Ovary (tissue), 3 donors: ENCODE results near the gene MAN1C1.

Source experiments
- EP300 ChIP-seq: sonication (generic); formaldehyde crosslinking; IDR thresholded peaks from one replicate; pipeline ENCODE4 v1.6.1; 2017; ENCODE audit warnings: antibody characterized with exemption
- TF ChIP-seq, protein P1 (sequence below), 3 donors: fragments of 450-650 bp in 2 of 3; fragments of 200-600 bp in 1 of 3; IDR thresholded peaks; one replicate each; pipeline versions ENCODE4 v1.5.1 to v1.8.0; 2016 to 2022; ENCODE audit warnings: antibody characterized with exemption in 3 of 3, mild to moderate bottlenecking in 1 of 3
- donor health status: DM: no; HTN: no; CAD: no.

DNA sequence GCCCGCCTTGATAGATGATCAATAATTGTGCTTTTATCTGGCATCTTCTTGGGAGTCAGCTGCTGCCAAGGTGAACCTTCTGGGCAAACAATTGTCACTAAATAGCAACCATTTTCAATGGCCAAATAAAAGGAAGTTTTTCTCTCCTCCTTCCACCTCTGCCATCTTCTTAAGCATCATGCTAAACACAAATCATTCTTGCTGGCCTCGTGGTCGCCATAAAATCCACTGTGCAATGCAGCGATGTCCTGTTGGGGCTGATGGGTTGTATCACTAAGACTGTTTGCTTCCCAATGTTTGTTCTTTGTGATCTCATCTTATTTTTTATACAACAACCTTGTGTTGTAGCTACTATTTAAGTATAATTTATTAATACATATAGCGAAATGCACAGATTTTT, 8.0 kb downstream of the MAN1C1 start:
- TF ChIP-seq EP300, result no peak
- TF ChIP-seq, protein P1, sequence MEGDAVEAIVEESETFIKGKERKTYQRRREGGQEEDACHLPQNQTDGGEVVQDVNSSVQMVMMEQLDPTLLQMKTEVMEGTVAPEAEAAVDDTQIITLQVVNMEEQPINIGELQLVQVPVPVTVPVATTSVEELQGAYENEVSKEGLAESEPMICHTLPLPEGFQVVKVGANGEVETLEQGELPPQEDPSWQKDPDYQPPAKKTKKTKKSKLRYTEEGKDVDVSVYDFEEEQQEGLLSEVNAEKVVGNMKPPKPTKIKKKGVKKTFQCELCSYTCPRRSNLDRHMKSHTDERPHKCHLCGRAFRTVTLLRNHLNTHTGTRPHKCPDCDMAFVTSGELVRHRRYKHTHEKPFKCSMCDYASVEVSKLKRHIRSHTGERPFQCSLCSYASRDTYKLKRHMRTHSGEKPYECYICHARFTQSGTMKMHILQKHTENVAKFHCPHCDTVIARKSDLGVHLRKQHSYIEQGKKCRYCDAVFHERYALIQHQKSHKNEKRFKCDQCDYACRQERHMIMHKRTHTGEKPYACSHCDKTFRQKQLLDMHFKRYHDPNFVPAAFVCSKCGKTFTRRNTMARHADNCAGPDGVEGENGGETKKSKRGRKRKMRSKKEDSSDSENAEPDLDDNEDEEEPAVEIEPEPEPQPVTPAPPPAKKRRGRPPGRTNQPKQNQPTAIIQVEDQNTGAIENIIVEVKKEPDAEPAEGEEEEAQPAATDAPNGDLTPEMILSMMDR (IDR thresholded peaks at IDR 0.05), result no peak
